Osteocyte (in vitro differentiated cells): Measurements from ENCODE around the gene TRIO. TPM values are rescaled to one million over a fixed set of nuclear protein-coding genes. Genes with fewer than 3 reads are reported as not detected.
A peak's percentile ranks its signal among the peaks of the same experiment; 100 is the strongest.

Experiments used
- DNase-seq: peaks from one replicate; pipeline ENCODE4 v3.0.0; 2021; ENCODE audit warnings: mixed read lengths; ENCODE audit not compliant: unreplicated experiment; ENCODE audit errors: extremely low spot score
- H3K27ac Mint-ChIP-seq: one replicate; pipeline ENCODE4 v1.8.0; 2021; ENCODE audit warnings: mild to moderate bottlenecking, mixed read lengths; ENCODE audit not compliant: unreplicated experiment
- H3K27me3 Mint-ChIP-seq: one replicate; pipeline ENCODE4 v1.8.0; 2021; ENCODE audit warnings: mixed read lengths; ENCODE audit not compliant: unreplicated experiment
- H3K36me3 Mint-ChIP-seq: one replicate; pipeline ENCODE4 v1.8.0; 2021; ENCODE audit warnings: mixed read lengths; ENCODE audit not compliant: unreplicated experiment
- H3K4me1 Mint-ChIP-seq: one replicate; pipeline ENCODE4 v1.8.0; 2021; ENCODE audit warnings: mixed read lengths; ENCODE audit not compliant: unreplicated experiment
- H3K4me3 Mint-ChIP-seq: one replicate; pipeline ENCODE4 v1.8.0; 2021; ENCODE audit warnings: mild to moderate bottlenecking, moderate library complexity, mixed read lengths; ENCODE audit not compliant: unreplicated experiment
- H3K9me3 Mint-ChIP-seq: one replicate; pipeline ENCODE4 v1.8.0; 2021; ENCODE audit warnings: mixed read lengths; ENCODE audit not compliant: unreplicated experiment
- total RNA-seq: library from RNA; stranded (reverse); gene quantifications from 2 replicates; pipeline ENCODE4 v1.2.1, GENCODE V29; 2021
- TF ChIP-seq, protein P1 (sequence below): fragments of 200-600 bp; sonication (generic); IDR thresholded peaks from 2 replicates; pipeline ENCODE4 v1.5.0; 2021; ENCODE audit warnings: antibody characterized with exemption, mild to moderate bottlenecking, moderate library complexity

Gene TRIO
- total RNA-seq, 1 donor from 2014 or later, result 336 TPM

DNA sequence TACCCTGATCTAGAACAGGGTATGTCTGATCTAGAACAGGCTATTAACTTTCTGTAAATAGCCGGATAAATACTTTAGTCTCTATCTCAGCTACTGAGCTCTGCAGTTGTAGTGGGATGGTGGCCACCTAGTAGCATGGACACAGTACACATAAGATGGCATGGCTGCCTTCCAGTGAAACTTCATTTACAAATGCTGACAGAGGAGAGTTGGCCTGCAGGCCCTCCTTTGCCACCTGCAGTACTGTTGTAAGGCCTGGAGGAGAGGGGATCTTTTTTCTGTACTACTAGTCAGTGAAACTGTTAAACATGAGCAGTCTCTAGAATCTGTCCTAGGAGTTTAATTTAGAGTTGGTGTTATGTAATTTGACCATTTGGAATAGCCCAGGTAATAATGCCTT is 86.0 kb downstream of the TRIO start:
- H3K27ac Mint-ChIP-seq, result peak overlapping the region; percentile 24
- H3K36me3 Mint-ChIP-seq, result no peaks in the 10 kb centered on the region
- peaks cover 65% of the 10 kb centered on the region for H3K4me1 Mint-ChIP-seq

DNA sequence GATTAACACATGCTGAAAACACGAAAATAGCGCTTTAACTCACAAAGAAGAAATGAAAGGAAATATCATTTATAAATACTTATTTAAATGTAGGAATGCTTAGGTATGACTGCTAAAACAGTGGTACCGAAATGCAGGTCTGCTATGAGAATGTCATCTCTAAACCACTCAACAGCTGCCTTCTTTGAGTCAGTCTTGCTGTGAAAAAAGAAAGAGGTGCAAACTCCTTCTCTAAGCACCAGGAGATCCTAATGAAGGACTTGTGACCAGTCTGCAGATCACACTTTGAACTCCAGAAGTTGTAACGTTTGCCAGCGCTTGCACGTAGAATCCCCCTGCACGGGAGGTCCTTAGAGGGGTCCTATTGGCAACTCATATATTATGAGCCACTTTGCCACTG is 86.6 kb downstream of the TRIO start:
- TF ChIP-seq, protein P1, sequence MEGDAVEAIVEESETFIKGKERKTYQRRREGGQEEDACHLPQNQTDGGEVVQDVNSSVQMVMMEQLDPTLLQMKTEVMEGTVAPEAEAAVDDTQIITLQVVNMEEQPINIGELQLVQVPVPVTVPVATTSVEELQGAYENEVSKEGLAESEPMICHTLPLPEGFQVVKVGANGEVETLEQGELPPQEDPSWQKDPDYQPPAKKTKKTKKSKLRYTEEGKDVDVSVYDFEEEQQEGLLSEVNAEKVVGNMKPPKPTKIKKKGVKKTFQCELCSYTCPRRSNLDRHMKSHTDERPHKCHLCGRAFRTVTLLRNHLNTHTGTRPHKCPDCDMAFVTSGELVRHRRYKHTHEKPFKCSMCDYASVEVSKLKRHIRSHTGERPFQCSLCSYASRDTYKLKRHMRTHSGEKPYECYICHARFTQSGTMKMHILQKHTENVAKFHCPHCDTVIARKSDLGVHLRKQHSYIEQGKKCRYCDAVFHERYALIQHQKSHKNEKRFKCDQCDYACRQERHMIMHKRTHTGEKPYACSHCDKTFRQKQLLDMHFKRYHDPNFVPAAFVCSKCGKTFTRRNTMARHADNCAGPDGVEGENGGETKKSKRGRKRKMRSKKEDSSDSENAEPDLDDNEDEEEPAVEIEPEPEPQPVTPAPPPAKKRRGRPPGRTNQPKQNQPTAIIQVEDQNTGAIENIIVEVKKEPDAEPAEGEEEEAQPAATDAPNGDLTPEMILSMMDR, result no peak
- no peaks in the 10 kb centered on the region for H3K36me3 Mint-ChIP-seq
- no peak overlapping the region for H3K27ac Mint-ChIP-seq
- peaks cover 64% of the 10 kb centered on the region for H3K4me1 Mint-ChIP-seq
- no peaks in the 10 kb centered on the region for H3K27me3 Mint-ChIP-seq
- H3K9me3 Mint-ChIP-seq, result no peaks in the 10 kb centered on the region
- no peak overlapping the region for H3K4me3 Mint-ChIP-seq
- DNase-seq, result no peak

More for the DNA sequence above, 86.0 kb downstream of the TRIO start:
- Mint-ChIP-seq H3K9me3 (no peaks in the 10 kb centered on the region), H3K27me3 (no peaks in the 10 kb centered on the region), H3K4me3 (no peak overlapping the region)
- DNase-seq, result no peak
- TF ChIP-seq, protein P1, result no peak

DNA sequence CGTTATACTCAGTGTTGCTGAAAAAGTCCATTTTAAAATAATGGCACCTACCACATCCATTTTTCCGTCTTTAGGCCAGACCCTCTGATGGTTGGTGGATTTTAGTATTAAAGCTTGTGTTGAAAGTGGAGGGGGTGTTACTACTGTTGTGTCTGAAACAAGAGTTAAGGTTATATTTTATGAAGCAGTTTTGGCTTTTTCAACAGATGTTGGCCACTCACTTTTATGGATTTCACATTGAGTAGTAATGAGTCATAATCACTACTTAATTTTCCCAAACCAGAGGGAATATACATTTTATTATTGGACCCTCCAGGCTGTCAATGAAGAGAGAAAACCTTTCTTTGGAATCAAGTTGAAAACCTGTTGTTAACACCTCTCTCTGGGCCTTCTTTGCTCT is 88.0 kb downstream of the TRIO start:
- H3K4me1 Mint-ChIP-seq, result peaks cover 64% of the 10 kb centered on the region

DNA sequence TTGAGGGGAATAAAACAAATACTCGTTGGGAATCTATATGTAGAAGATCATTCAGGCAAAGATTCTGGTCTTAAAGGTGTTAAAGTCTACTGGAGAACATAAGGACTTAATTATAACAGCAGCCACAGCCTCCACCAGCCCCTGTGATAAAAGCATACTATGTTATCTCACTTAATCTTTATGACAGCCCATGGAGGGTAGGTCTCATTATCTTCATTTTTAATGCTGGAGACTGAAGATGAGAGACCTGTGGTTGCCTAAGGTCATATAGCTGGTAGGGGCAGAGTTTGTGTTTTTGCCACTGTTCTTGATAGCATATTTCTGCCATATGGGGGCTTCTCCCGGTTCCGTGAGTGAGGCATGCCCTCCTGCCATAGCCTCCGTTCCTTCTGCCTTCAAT is 88.7 kb downstream of the TRIO start:
- no peak for DNase-seq
- TF ChIP-seq, protein P1, result no peak
- Mint-ChIP-seq H3K36me3 (no peaks in the 10 kb centered on the region), H3K4me3 (no peak overlapping the region), H3K9me3 (no peaks in the 10 kb centered on the region), H3K27ac (peak overlapping the region; percentile 66), H3K27me3 (no peaks in the 10 kb centered on the region), H3K4me1 (peaks cover 65% of the 10 kb centered on the region)

More for the DNA sequence above, 88.0 kb downstream of the TRIO start:
- Mint-ChIP-seq H3K36me3 (no peaks in the 10 kb centered on the region), H3K27me3 (no peaks in the 10 kb centered on the region), H3K27ac (peak overlapping the region; percentile 66), H3K9me3 (no peaks in the 10 kb centered on the region), H3K4me3 (no peak overlapping the region)
- no peak for DNase-seq
- TF ChIP-seq, protein P1, result no peak

DNA sequence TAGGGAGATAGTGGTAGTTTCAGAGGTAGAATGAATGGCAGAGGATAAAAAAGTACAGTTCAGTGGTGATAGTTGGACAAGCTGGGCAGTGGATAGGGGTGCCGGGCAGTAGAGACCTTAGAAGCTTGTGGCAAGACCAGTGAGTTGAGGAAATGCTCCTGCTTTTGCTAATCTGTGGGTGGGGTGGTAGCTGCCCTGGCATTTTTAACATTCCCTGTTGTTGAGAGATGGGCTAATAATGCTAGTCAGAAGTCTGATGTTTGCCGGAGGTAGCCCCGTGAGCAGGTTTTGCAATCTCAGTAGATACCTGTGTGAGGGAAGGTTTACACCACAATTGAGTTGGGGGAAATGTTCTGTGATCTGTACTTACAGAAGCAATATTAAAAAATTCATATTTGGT is 91.1 kb downstream of the TRIO start:
- TF ChIP-seq, protein P1, result no peak
- Mint-ChIP-seq H3K4me3 (no peak overlapping the region), H3K27ac (peak overlapping the region; percentile 64), H3K27me3 (no peaks in the 10 kb centered on the region), H3K4me1 (peaks cover 68% of the 10 kb centered on the region), H3K9me3 (no peaks in the 10 kb centered on the region), H3K36me3 (no peaks in the 10 kb centered on the region)
- DNase-seq, result no peak
